Retinal pigment epithelial cell (primary cell): ENCODE measurements around the gene ASB4.

Source experiments
- DNase-seq: peaks from one replicate; pipeline ENCODE4 v3.0.0-alpha.2; 2010; ENCODE audit warnings: low read depth
- H3K4me3 ChIP-seq: 2 replicates; pipeline ENCODE4 v1.5.1; 2011; ENCODE audit warnings: mild to moderate bottlenecking, low read length, control low read depth, moderate library complexity
- CTCF ChIP-seq: conservative IDR thresholded peaks from 2 replicates; pipeline ENCODE4 v1.5.1; 2011; ENCODE audit warnings: low read depth, low read length, control low read depth, inconsistent platforms

ASB4 gene

GRCh38 chr7:95536656-95537311 lies 51.0 kb downstream of the ASB4 start:
- TF ChIP-seq CTCF, result no peak
- DNase-seq, result no peak

GRCh38 chr7:95537468-95537867 lies 51.7 kb downstream of the ASB4 start:
- H3K4me3 ChIP-seq, result no peak overlapping the region
- no peak for DNase-seq
- TF ChIP-seq CTCF, result no peak

More at GRCh38 chr7:95536656-95537311, 51.0 kb downstream of the ASB4 start:
- H3K4me3 ChIP-seq, result no peak overlapping the region

- no peak for TF ChIP-seq CTCF
- no peak overlapping the region for H3K4me3 ChIP-seq
- DNase-seq, result no peak
These were observed 53.7 kb downstream of the ASB4 start for GRCh38 chr7:95539426-95539825.

GRCh38 chr7:95540366-95540765 lies 54.6 kb downstream of the ASB4 start:
- TF ChIP-seq CTCF, result no peak
- DNase-seq, result no peak
- H3K4me3 ChIP-seq, result no peak overlapping the region

GRCh38 chr7:95543312-95543711 lies 57.6 kb downstream of the ASB4 start:
- TF ChIP-seq CTCF, result no peak
- no peak overlapping the region for H3K4me3 ChIP-seq
- no peak for DNase-seq

GRCh38 chr7:95544171-95544570 lies 58.4 kb downstream of the ASB4 start:
- no peak overlapping the region for H3K4me3 ChIP-seq
- TF ChIP-seq CTCF, result no peak
- no peak for DNase-seq

- DNase-seq, result peak; percentile 21
- peak overlapping the region; percentile 21 for H3K4me3 ChIP-seq
- TF ChIP-seq CTCF, result peak; percentile 88
These were observed 59.4 kb downstream of the ASB4 start for GRCh38 chr7:95545007-95545615.
